ENCODE results near the gene BTBD19.
"Not testable (repeated sequence)": the region's sequence is repeated elsewhere in the genome, so short reads cannot be mapped to it uniquely, and the experiment has no call there.

BTBD19 gene

GRCh38 chr1:44784094-44785028 lies 24.0 kb upstream of the BTBD19 start:
- TF ChIP-seq ZNF274 (IDR thresholded peaks at IDR 0.05; ENCODE audit: low read depth, low read length): no peak
- peak overlapping the region; percentile 21; the same call in 1 of the 2 replicates for H3K4me3 ChIP-seq (ENCODE audit: low read length)

- H3K4me3 ChIP-seq (ENCODE audit: low read length): no peak overlapping the region
- TF ChIP-seq ZNF274 (IDR thresholded peaks at IDR 0.05; ENCODE audit: low read depth, low read length): no peak
These were observed 23.3 kb upstream of the BTBD19 start for GRCh38 chr1:44785029-44785380.

GRCh38 chr1:44785501-44786137 lies 22.7 kb upstream of the BTBD19 start:
- H3K4me3 ChIP-seq (ENCODE audit: low read length): peak overlapping the region; percentile 4; the same call in 1 of the 2 replicates

GRCh38 chr1:44786138-44786840 lies 22.0 kb upstream of the BTBD19 start:
- peak overlapping the region; percentile 4; the same call in 1 of the 2 replicates for H3K4me3 ChIP-seq (ENCODE audit: low read length)
- TF ChIP-seq ZNF274 (IDR thresholded peaks at IDR 0.05; ENCODE audit: low read depth, low read length): no peak

More at GRCh38 chr1:44785501-44786137, 22.7 kb upstream of the BTBD19 start:
- no peak for TF ChIP-seq ZNF274 (IDR thresholded peaks at IDR 0.05; ENCODE audit: low read depth, low read length)

GRCh38 chr1:44786841-44787426 lies 21.4 kb upstream of the BTBD19 start:
- TF ChIP-seq ZNF274 (IDR thresholded peaks at IDR 0.05; ENCODE audit: low read depth, low read length): no peak
- no peak overlapping the region for H3K4me3 ChIP-seq (ENCODE audit: low read length)

GRCh38 chr1:44787506-44787905 lies 20.8 kb upstream of the BTBD19 start:
- H3K4me3 ChIP-seq (ENCODE audit: low read length): no peak overlapping the region
- TF ChIP-seq ZNF274 (IDR thresholded peaks at IDR 0.05; ENCODE audit: low read depth, low read length): no peak

- TF ChIP-seq ZNF274 (IDR thresholded peaks at IDR 0.05; ENCODE audit: low read depth, low read length): no peak
- no peak within 1 kb of the TSS for H3K4me3 ChIP-seq (ENCODE audit: low read length)
These were observed 20.0 kb upstream of the BTBD19 start, which contains the start of gene BEST4 for GRCh38 chr1:44788120-44788860. Gene BEST4 (minus strand): TSS chr1:44788170. CDS start chr1:44787705, 465 bp downstream.

GRCh38 chr1:44790968-44791801 lies 17.1 kb upstream of the BTBD19 start:
- no peak for TF ChIP-seq ZNF274 (IDR thresholded peaks at IDR 0.05; ENCODE audit: low read depth, low read length)
- H3K4me3 ChIP-seq (ENCODE audit: low read length): no peak overlapping the region

- H3K4me3 ChIP-seq (ENCODE audit: low read length): no peak overlapping the region
- TF ChIP-seq ZNF274 (IDR thresholded peaks at IDR 0.05; ENCODE audit: low read depth, low read length): no peak
These were observed 15.4 kb upstream of the BTBD19 start for GRCh38 chr1:44792736-44793502.

GRCh38 chr1:44797886-44798285 lies 10.4 kb upstream of the BTBD19 start:
- not testable (repeated sequence) for H3K4me3 ChIP-seq (ENCODE audit: low read length)

- no peak for TF ChIP-seq ZNF274 (IDR thresholded peaks at IDR 0.05; ENCODE audit: low read depth, low read length)
- no peak overlapping the region for H3K4me3 ChIP-seq (ENCODE audit: low read length)
These were observed 9.6 kb upstream of the BTBD19 start for GRCh38 chr1:44798481-44799365.

Data from GM08714 (cell line).